Measurements from ENCODE around the gene MAP3K7.

DNA sequence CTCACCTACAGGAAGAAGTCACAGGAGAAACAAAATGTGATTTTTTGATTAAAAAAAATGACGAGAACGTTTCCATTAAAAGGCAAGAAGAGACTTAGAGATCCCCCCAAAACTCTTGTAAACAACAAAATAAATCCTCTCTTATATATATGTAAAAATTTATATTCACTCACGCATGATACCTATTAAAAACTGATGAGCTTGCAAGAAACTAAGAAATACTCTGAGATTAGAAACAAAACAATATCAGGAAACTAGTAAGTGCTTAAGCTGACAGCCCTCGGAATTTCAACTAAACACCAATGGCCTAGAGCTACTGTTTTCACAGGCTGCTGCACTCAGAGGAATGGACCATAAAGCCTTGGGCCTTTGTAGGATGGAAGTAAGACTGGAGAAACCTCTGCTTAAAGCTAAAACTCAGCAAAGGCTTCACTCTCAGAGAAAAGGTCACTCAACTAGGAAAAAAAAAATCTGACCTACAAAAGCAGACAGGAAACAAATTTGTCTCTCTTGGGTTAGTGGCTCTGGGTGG lies 63.0 kb downstream of the MAP3K7 start:
- TF ChIP-seq, protein P1, sequence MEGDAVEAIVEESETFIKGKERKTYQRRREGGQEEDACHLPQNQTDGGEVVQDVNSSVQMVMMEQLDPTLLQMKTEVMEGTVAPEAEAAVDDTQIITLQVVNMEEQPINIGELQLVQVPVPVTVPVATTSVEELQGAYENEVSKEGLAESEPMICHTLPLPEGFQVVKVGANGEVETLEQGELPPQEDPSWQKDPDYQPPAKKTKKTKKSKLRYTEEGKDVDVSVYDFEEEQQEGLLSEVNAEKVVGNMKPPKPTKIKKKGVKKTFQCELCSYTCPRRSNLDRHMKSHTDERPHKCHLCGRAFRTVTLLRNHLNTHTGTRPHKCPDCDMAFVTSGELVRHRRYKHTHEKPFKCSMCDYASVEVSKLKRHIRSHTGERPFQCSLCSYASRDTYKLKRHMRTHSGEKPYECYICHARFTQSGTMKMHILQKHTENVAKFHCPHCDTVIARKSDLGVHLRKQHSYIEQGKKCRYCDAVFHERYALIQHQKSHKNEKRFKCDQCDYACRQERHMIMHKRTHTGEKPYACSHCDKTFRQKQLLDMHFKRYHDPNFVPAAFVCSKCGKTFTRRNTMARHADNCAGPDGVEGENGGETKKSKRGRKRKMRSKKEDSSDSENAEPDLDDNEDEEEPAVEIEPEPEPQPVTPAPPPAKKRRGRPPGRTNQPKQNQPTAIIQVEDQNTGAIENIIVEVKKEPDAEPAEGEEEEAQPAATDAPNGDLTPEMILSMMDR (IDR thresholded peaks at IDR 0.05; ENCODE audit: low read length) = no peak
- no peak for TF ChIP-seq EZH2phosphoT487 (IDR thresholded peaks at IDR 0.05; ENCODE audit: low read length)
- no peak for TF ChIP-seq EZH2 (optimal IDR thresholded peaks at IDR 0.05; ENCODE audit: low read depth, low read length)

All from MM.1S (cell line).